H1 (cell line): ENCODE measurements around the gene KCNQ1OT1. TPM values are rescaled to one million over a fixed set of nuclear protein-coding genes. Genes with fewer than 3 reads are reported as not detected.

ENCODE experiments used
- CTCF ChIA-PET: fragments of 300-600 bp; sonication (Branson Sonifier 250); formaldehyde crosslinking; loops from one replicate; lab custom pipeline; 2021; ENCODE audit not compliant: partially characterized antibody; lab: Charles Lee
- POLR2A ChIA-PET: fragments of 300-600 bp; sonication (Branson Sonifier 250); formaldehyde crosslinking; loops from one replicate; lab custom pipeline; 2021; ENCODE audit warnings: inconsistent platforms; ENCODE audit not compliant: partially characterized antibody; lab: Charles Lee
- DNase-seq, 2 experiments: peaks; one replicate each; pipeline versions ENCODE4 v3.0.0 to v3.0.0-alpha.2; 2010 to 2022; ENCODE audit warnings: low spot score in 2 of 2, low read depth in 1 of 2, mixed read lengths in 1 of 2
- FAIRE-seq: peaks from 2 replicates; lab custom pipeline; 2011; peaks lifted over from hg19 to GRCh38; lab: Jason Lieb, UNC
- H2AFZ ChIP-seq: 2 replicates; pipeline ENCODE4 v1.8.1; 2012; ENCODE audit warnings: low read length, inconsistent platforms
- H2AK5ac ChIP-seq: 2 replicates; pipeline ENCODE4 v1.6.1; 2013; ENCODE audit warnings: low read depth, low read length
- H2BK120ac ChIP-seq: replicated peaks from 2 replicates; pipeline ENCODE3; 2013; ENCODE audit warnings: low read depth, low read length, inconsistent platforms
- H2BK12ac ChIP-seq: 2 replicates; pipeline ENCODE4 v1.6.1; 2013; ENCODE audit warnings: low read depth, low read length
- H2BK15ac ChIP-seq: 2 replicates; pipeline ENCODE4 v1.6.1; 2013; ENCODE audit warnings: low read length
- H2BK20ac ChIP-seq: 2 replicates; pipeline ENCODE4 v1.6.1; 2013; ENCODE audit warnings: low read length
- H2BK5ac ChIP-seq: 2 replicates; pipeline ENCODE4 v1.6.1; 2013; ENCODE audit warnings: low read depth, low read length
- H3K14ac ChIP-seq: 2 replicates; pipeline ENCODE4 v1.6.1; 2013; ENCODE audit warnings: inconsistent platforms; ENCODE audit not compliant: insufficient read length
- H3K18ac ChIP-seq: 2 replicates; pipeline ENCODE4 v1.6.1; 2013; ENCODE audit warnings: low read length; ENCODE audit errors: extremely low read depth
- H3K23ac ChIP-seq: 2 replicates; pipeline ENCODE4 v1.6.1; 2013; ENCODE audit warnings: inconsistent platforms; ENCODE audit not compliant: insufficient read length
- H3K23me2 ChIP-seq: 2 replicates; pipeline ENCODE4 v1.6.1; 2013; ENCODE audit warnings: low read depth, low read length
- H3K27ac ChIP-seq: 2 replicates; pipeline ENCODE4 v1.6.1; 2011; ENCODE audit warnings: low read depth, low read length, inconsistent platforms
- H3K27me3 ChIP-seq, 4 experiments: replicated peaks in 1 of 4; 1 replicate in 1 of 4; 2 replicates in 3 of 4; pipeline versions ENCODE4 v1.6.1 to v1.8.1; 2011 to 2013; ENCODE audit warnings: low read length in 3 of 4, mild to moderate bottlenecking in 3 of 4, inconsistent platforms in 2 of 4, mixed read lengths in 2 of 4, moderate library complexity in 1 of 4; ENCODE audit not compliant: control insufficient read depth in 3 of 4, insufficient read depth in 3 of 4; ENCODE audit errors: extremely low read depth in 1 of 4
- H3K36me3 ChIP-seq, 4 experiments: 2 replicates each; pipeline versions ENCODE4 v1.6.1 to v1.8.1; 2011 to 2013; ENCODE audit warnings: mild to moderate bottlenecking in 4 of 4, low read length in 3 of 4, moderate library complexity in 2 of 4, control low read depth in 1 of 4, inconsistent platforms in 1 of 4; ENCODE audit not compliant: insufficient read depth in 4 of 4, control insufficient read depth in 2 of 4
- H3K4ac ChIP-seq: replicated peaks from 2 replicates; pipeline ENCODE3; 2013; ENCODE audit warnings: low read length, low read depth, mixed read lengths, inconsistent platforms; ENCODE audit not compliant: insufficient read length
- H3K4me1 ChIP-seq, 4 experiments: replicated peaks in 1 of 4; 1 replicate in 1 of 4; 2 replicates in 3 of 4; pipeline versions ENCODE4 v1.6.1 to v1.8.1; 2011 to 2013; ENCODE audit warnings: low read length in 3 of 4, inconsistent platforms in 2 of 4, mixed read lengths in 1 of 4; ENCODE audit not compliant: insufficient read depth in 4 of 4, control insufficient read depth in 3 of 4
- H3K4me2 ChIP-seq, 2 experiments: 2 replicates each; pipeline versions ENCODE4 v1.6.1 to v1.8.1; 2011 to 2013; ENCODE audit warnings: low read depth in 2 of 2, low read length in 2 of 2, control low read depth in 1 of 2, inconsistent platforms in 1 of 2, mild to moderate bottlenecking in 1 of 2; ENCODE audit not compliant: insufficient read depth in 1 of 2
- H3K4me3 ChIP-seq, 4 experiments: fragments of 200-600, 300-600 bp in 1 of 4; sonication (generic), shearing (Covaris generic), sonication (Bioruptor Twin) in 1 of 4; 2 replicates each; pipeline versions ENCODE4 v1.5.1 to v1.8.1; 2011 to 2016; ENCODE audit warnings: low read length in 4 of 4, low read depth in 3 of 4, control low read depth in 2 of 4, inconsistent platforms in 2 of 4, mild to moderate bottlenecking in 2 of 4, mixed read lengths in 1 of 4, moderate library complexity in 1 of 4; ENCODE audit not compliant: insufficient read depth in 2 of 4; ENCODE audit errors: extremely low read depth in 1 of 4
- H3K56ac ChIP-seq: replicated peaks from 2 replicates; pipeline ENCODE3; 2013; ENCODE audit warnings: low read depth, mild to moderate bottlenecking, mixed read lengths, low read length, inconsistent platforms; ENCODE audit not compliant: insufficient read length
- H3K79me1 ChIP-seq: 2 replicates; pipeline ENCODE4 v1.6.1; 2013; ENCODE audit warnings: low read depth, low read length, control low read depth
- H3K79me2 ChIP-seq, 2 experiments: 2 replicates each; pipeline versions ENCODE4 v1.6.1 to v1.8.1; 2012 to 2013; ENCODE audit warnings: low read length in 2 of 2, mild to moderate bottlenecking in 2 of 2, inconsistent platforms in 1 of 2; ENCODE audit not compliant: insufficient read depth in 2 of 2, control insufficient read depth in 1 of 2
- H3K9ac ChIP-seq, 4 experiments: replicated peaks in 1 of 4; 1 replicate in 1 of 4; 2 replicates in 3 of 4; pipeline versions ENCODE4 v1.6.1 to v1.8.1; 2011 to 2013; ENCODE audit warnings: low read depth in 3 of 4, low read length in 3 of 4, control low read depth in 2 of 4, mild to moderate bottlenecking in 2 of 4, moderate library complexity in 2 of 4, inconsistent platforms in 1 of 4; ENCODE audit errors: extremely low read depth in 1 of 4
- H3K9me3 ChIP-seq, 2 experiments: 2 replicates each; pipeline versions ENCODE4 v1.6.1 to v1.8.1; 2012 to 2013; ENCODE audit warnings: mild to moderate bottlenecking in 2 of 2, moderate library complexity in 2 of 2, control low read depth in 1 of 2, inconsistent platforms in 1 of 2, low read depth in 1 of 2, low read length in 1 of 2, mixed read lengths in 1 of 2; ENCODE audit not compliant: insufficient read depth in 2 of 2
- H4K20me1 ChIP-seq, 2 experiments: replicated peaks in 1 of 2; 2 replicates each; pipeline versions ENCODE3 to v1.8.1; 2011 to 2013; ENCODE audit warnings: inconsistent platforms in 2 of 2, low read length in 2 of 2, mild to moderate bottlenecking in 1 of 2; ENCODE audit not compliant: insufficient read depth in 2 of 2, control insufficient read depth in 1 of 2
- H4K5ac ChIP-seq: 2 replicates; pipeline ENCODE4 v1.6.1; 2013; ENCODE audit warnings: low read length, low read depth, mixed read lengths, inconsistent platforms; ENCODE audit not compliant: insufficient read length
- H4K8ac ChIP-seq: 2 replicates; pipeline ENCODE4 v1.8.0; 2013; ENCODE audit warnings: mild to moderate bottlenecking, moderate library complexity, low read length, inconsistent platforms; ENCODE audit not compliant: insufficient read depth; ENCODE audit errors: extremely low read depth
- H4K91ac ChIP-seq: replicated peaks from 2 replicates; pipeline ENCODE3; 2013; ENCODE audit warnings: low read length, mixed read lengths, inconsistent platforms; ENCODE audit not compliant: insufficient read length
- CBX5 ChIP-seq: fragments of 300-800, 300-1000 bp; sonication (generic); IDR thresholded peaks from 2 replicates; pipeline ENCODE4 v1.7.1; 2016; ENCODE audit warnings: antibody characterized with exemption, low read length, low read depth
- CTCF ChIP-seq, 3 experiments: IDR thresholded peaks; 1 replicate in 2 of 3; 2 replicates in 1 of 3; pipeline versions ENCODE4 v1.5.1 to v1.6.1; 2011; ENCODE audit warnings: low read length in 3 of 3, mild to moderate bottlenecking in 3 of 3, inconsistent platforms in 2 of 3, low read depth in 1 of 3, moderate library complexity in 1 of 3; ENCODE audit not compliant: insufficient read depth in 1 of 3; ENCODE audit errors: control extremely low read depth in 1 of 3
- HDAC2 ChIP-seq, 2 experiments: fragments of 300-600 bp in 1 of 2; sonication (generic) in 1 of 2; IDR thresholded peaks; 2 replicates each; pipeline ENCODE4 v1.6.1; 2011 to 2012; ENCODE audit warnings: low read depth in 2 of 2, low read length in 2 of 2, mild to moderate bottlenecking in 2 of 2, moderate library complexity in 2 of 2, borderline replicate concordance in 1 of 2, inconsistent platforms in 1 of 2
- KDM4A ChIP-seq: IDR thresholded peaks from one replicate; pipeline ENCODE4 v1.7.1; 2012; ENCODE audit warnings: low read depth, mild to moderate bottlenecking, moderate library complexity, low read length, inconsistent platforms; ENCODE audit not compliant: severe bottlenecking
- NANOG ChIP-seq: IDR thresholded peaks from 2 replicates; pipeline ENCODE4 v1.6.1; 2011; ENCODE audit warnings: low read length, low read depth, mild to moderate bottlenecking, inconsistent platforms; ENCODE audit not compliant: insufficient read depth, poor library complexity, severe bottlenecking
- RAD21 ChIP-seq, 2 experiments: IDR thresholded peaks in 1 of 2; conservative IDR thresholded peaks in 1 of 2; 2 replicates each; pipeline ENCODE4 v1.6.1; 2011; ENCODE audit warnings: low read depth in 2 of 2, low read length in 2 of 2, improper control_type of control experiment in 1 of 2, inconsistent platforms in 1 of 2, mild to moderate bottlenecking in 1 of 2, moderate library complexity in 1 of 2
- RNF2 ChIP-seq: fragments of 200-900, 300-1000 bp; sonication (generic); IDR thresholded peaks from 2 replicates; pipeline ENCODE4 v1.7.1; 2016; ENCODE audit warnings: borderline replicate concordance, low read depth, mild to moderate bottlenecking, antibody characterized with exemption, low read length; ENCODE audit not compliant: poor library complexity, severe bottlenecking; ENCODE audit errors: missing control alignments
- RXRA ChIP-seq: IDR thresholded peaks from 2 replicates; pipeline ENCODE4 v1.6.1; 2011; ENCODE audit warnings: low read depth, mild to moderate bottlenecking, low read length, moderate library complexity; ENCODE audit not compliant: insufficient read depth
- SIX5 ChIP-seq: IDR thresholded peaks from 2 replicates; pipeline ENCODE4 v1.6.1; 2011; ENCODE audit warnings: mild to moderate bottlenecking, low read depth, low read length
- whole genome bisulfite sequencing, 2 experiments: shearing (Covaris generic) in 1 of 2; methylation state at CpG; one replicate each; pipeline versions ENCODE4 v1.1.6 to v1.1.7; 2013 to 2015; ENCODE audit warnings: low lambda C conversion rate in 2 of 2, mixed read lengths in 2 of 2, inconsistent platforms in 1 of 2, low coverage in 1 of 2, missing lambda C conversion rate in 1 of 2; ENCODE audit not compliant: insufficient replicate concordance in 2 of 2, insufficient coverage in 1 of 2, insufficient read length in 1 of 2; ENCODE audit errors: extremely low coverage in 1 of 2, missing lambda C conversion rate in 1 of 2; 5-methylcytosine and 5-hydroxymethylcytosine counted together
- polyA plus RNA-seq, 7 experiments: library from polyadenylated mRNA; depleted of rRNA in 3 of 7; stranded (reverse) in 5 of 7; unstranded in 2 of 7; fragments of >200 nt in 5 of 7; fragments of 200-250 nt in 2 of 7; gene quantifications; 1 replicate in 5 of 7; 2 replicates in 1 of 7; 4 replicates in 1 of 7; pipeline versions ENCODE4 v1.2.1 to v1.2.3, GENCODE V29; 2011 to 2013; ENCODE audit warnings: missing spikeins in 2 of 7, mixed read lengths in 2 of 7
- total RNA-seq: library from RNA; stranded (reverse); fragmentation: NEBNext Ultra II Directional; extraction: Animal tissue kit (Norgen Biotek cat#: 25700); gene quantifications from 2 replicates; pipeline ENCODE4 v1.2.1, GENCODE V29; 2021

The KCNQ1OT1 gene
- total and polyA plus RNA-seq, 2 of the 8 experiments (the other 6 are each of a cell fraction or from before 2014, with no cell fraction given) = 0.21 to 1.2 TPM

- no peak overlapping the region for H3K4me2 ChIP-seq
- ChIA-PET POLR2A (interaction anchor here (0.9 to 1.5 kb wide), 4 partner anchors 15 to 39 kb away, joined by 3 read pairs; no protein-coding TSS in a partner anchor), CTCF (interaction anchor here (1.0 to 1.7 kb wide), 4 partner anchors 8 to 24 kb away, joined by 3 to 4 read pairs (median 4); no protein-coding TSS in a partner anchor)
- H4K5ac ChIP-seq = no peak overlapping the region
- H2BK20ac ChIP-seq = no peak overlapping the region
- no peaks in the 10 kb centered on the region for H3K4me1 ChIP-seq
- H3K9me3 ChIP-seq = peaks cover 0 to 6% of the 10 kb centered on the region in 2 experiments; a peak in 1 of 4 replicates
- H3K14ac ChIP-seq = no peak overlapping the region
- DNase-seq (peak in 1 of 2 experiments; percentile 20), FAIRE-seq (no peak)
- no peak overlapping the region for H3K4ac ChIP-seq
- 93% methylated on average over 5 of the region's 5 CpGs; no CpG with 5 or more reads in 1 of the 2 experiments for WGBS, 2 experiments
- no peak overlapping the region for H2BK15ac ChIP-seq
- no peaks in the 10 kb centered on the region for H3K23me2 ChIP-seq
- H3K36me3 ChIP-seq = peaks cover 0 to 4% (median 0%) of the 10 kb centered on the region in 4 experiments; a peak in 1 of 8 replicates
- no peak overlapping the region for H2BK5ac ChIP-seq
- no peak overlapping the region for H2AK5ac ChIP-seq
- H3K79me2 ChIP-seq = no peaks in the 10 kb centered on the region; a peak in 2 of 4 replicates
- H3K4me3 ChIP-seq = no peak overlapping the region
- H2BK120ac ChIP-seq = no peak overlapping the region
- no peak overlapping the region for H2BK12ac ChIP-seq
- H3K18ac ChIP-seq = no peak overlapping the region
- H2AFZ ChIP-seq = no peak overlapping the region
- no peak overlapping the region for H3K23ac ChIP-seq
- H4K91ac ChIP-seq = no peak overlapping the region
- peaks cover 8 to 25% of the 10 kb centered on the region in 2 experiments for H4K20me1 ChIP-seq
- H3K27ac ChIP-seq = no peak overlapping the region
- H4K8ac ChIP-seq = no peak overlapping the region
- H3K9ac ChIP-seq = no peak overlapping the region
- H3K79me1 ChIP-seq = no peaks in the 10 kb centered on the region
- peaks cover 0 to 12% (median 0%) of the 10 kb centered on the region in 4 experiments; a peak in 4 of 7 replicates for H3K27me3 ChIP-seq
- no peak overlapping the region for H3K56ac ChIP-seq
- TF ChIP-seq CTCF (IDR thresholded peaks at IDR 0.05; ENCODE audit: control extremely low read depth in 1 of 3, insufficient read depth in 1 of 3, low read depth in 1 of 3, low read length in 3 of 3) = no peak
- no peak for TF ChIP-seq HDAC2 (IDR thresholded peaks at IDR 0.05; ENCODE audit: borderline replicate concordance in 1 of 2, low read depth in 2 of 2, low read length in 2 of 2)
- TF ChIP-seq CBX5 = no peak
- no peak for TF ChIP-seq SIX5
- no peak for TF ChIP-seq KDM4A
- no peak for TF ChIP-seq RXRA
- no peak for TF ChIP-seq RNF2
- no peak for TF ChIP-seq RAD21 (IDR thresholded peaks at IDR 0.05 in 1 of 2, conservative IDR thresholded peaks at IDR 0.05 in 1 of 2; ENCODE audit: low read depth in 2 of 2, low read length in 2 of 2)
- TF ChIP-seq NANOG = no peak
Measured at GRCh38 chr11:2668876-2669275, 30.9 kb downstream of the KCNQ1OT1 start.
